BE2C (cell line): ENCODE results near the gene B3GALT2.

Experiments used
- DNase-seq: peaks from one replicate; pipeline ENCODE4 v3.0.0-alpha.2; 2020
- H3K27me3 ChIP-seq: fragments of 250-450 bp; sonication (Bioruptor Pico); 2 replicates; pipeline ENCODE4 v1.5.1; 2020; ENCODE audit warnings: mild to moderate bottlenecking
- H3K36me3 ChIP-seq: fragments of 250-450 bp; sonication (Bioruptor Pico); 2 replicates; pipeline ENCODE4 v1.5.1; 2020; ENCODE audit warnings: mild to moderate bottlenecking
- H3K4me1 ChIP-seq: fragments of 250-450 bp; sonication (Bioruptor Pico); 2 replicates; pipeline ENCODE4 v1.5.1; 2020
- H3K4me3 ChIP-seq: 2 replicates; pipeline ENCODE4 v1.5.1; 2011; ENCODE audit warnings: low read depth, low read length
- H3K9me3 ChIP-seq: fragments of 250-450 bp; sonication (Bioruptor Pico); 2 replicates; pipeline ENCODE4 v1.5.1; 2020
- TF ChIP-seq, protein P1 (sequence below): IDR thresholded peaks from 2 replicates; pipeline ENCODE4 v1.5.1; 2012; ENCODE audit warnings: mild to moderate bottlenecking, low read depth, low read length

B3GALT2 gene

DNA sequence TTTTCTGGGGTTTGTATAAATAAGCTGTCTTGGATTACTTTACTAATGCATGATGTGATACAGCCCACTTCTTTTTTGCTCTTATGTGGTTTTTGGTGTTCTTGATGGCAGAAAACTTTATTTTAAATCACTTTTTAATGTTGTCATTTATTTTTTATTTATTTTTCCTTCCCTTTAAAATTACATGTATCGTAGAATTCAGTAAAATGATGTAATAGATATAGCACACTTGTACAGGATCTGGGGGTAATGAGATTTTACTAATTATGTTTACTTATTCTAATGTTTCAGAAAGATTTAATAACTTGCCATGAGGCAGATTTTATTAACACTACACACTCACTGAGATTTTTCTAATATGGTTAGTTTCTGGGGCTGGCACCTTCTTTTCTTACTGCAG lies 701 bp upstream of the B3GALT2 start:
- Histone ChIP-seq H3K9me3 (no peaks in the 10 kb centered on the region), H3K4me1 (peaks cover 6% of the 10 kb centered on the region), H3K4me3 (peak overlapping the region; percentile 62), H3K27me3 (no peaks in the 10 kb centered on the region), H3K36me3 (peaks cover 3% of the 10 kb centered on the region; the same call in 1 of the 2 replicates)
- no peak for DNase-seq
- TF ChIP-seq, protein P1, sequence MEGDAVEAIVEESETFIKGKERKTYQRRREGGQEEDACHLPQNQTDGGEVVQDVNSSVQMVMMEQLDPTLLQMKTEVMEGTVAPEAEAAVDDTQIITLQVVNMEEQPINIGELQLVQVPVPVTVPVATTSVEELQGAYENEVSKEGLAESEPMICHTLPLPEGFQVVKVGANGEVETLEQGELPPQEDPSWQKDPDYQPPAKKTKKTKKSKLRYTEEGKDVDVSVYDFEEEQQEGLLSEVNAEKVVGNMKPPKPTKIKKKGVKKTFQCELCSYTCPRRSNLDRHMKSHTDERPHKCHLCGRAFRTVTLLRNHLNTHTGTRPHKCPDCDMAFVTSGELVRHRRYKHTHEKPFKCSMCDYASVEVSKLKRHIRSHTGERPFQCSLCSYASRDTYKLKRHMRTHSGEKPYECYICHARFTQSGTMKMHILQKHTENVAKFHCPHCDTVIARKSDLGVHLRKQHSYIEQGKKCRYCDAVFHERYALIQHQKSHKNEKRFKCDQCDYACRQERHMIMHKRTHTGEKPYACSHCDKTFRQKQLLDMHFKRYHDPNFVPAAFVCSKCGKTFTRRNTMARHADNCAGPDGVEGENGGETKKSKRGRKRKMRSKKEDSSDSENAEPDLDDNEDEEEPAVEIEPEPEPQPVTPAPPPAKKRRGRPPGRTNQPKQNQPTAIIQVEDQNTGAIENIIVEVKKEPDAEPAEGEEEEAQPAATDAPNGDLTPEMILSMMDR, result no peak

- Histone ChIP-seq H3K9me3 (no peaks in the 10 kb centered on the region), H3K4me1 (peaks cover 11% of the 10 kb centered on the region), H3K4me3 (peak overlapping the region; percentile 62), H3K36me3 (no peaks in the 10 kb centered on the region), H3K27me3 (no peaks in the 10 kb centered on the region)
- TF ChIP-seq, protein P1, result no peak
- no peak for DNase-seq
Measured at GRCh38 chr1:193185211-193185610, 1.2 kb downstream of the B3GALT2 start.

DNA sequence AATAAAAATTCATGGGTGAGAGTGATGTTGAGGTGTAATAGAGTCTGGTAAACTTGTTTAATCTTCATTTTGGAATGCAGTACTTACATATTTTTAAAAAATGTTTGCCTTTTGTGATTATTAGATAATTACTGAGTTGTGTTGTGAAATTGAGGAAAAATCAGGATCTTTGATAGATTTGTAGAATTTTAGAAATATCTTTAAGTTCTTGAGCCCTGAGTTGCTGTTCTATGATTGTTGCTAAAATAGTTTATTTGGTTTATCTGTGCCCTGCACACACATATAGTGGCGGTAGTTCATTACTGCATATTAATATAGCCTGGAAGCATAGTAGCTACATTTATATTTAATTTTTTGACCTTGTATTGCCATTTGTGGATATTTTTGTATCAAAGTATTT lies 1.6 kb downstream of the B3GALT2 start:
- DNase-seq, result no peak
- Histone ChIP-seq H3K27me3 (no peaks in the 10 kb centered on the region), H3K4me1 (peaks cover 12% of the 10 kb centered on the region), H3K9me3 (no peaks in the 10 kb centered on the region), H3K36me3 (no peaks in the 10 kb centered on the region), H3K4me3 (peak overlapping the region; percentile 62)
- TF ChIP-seq, protein P1, result no peak

DNA sequence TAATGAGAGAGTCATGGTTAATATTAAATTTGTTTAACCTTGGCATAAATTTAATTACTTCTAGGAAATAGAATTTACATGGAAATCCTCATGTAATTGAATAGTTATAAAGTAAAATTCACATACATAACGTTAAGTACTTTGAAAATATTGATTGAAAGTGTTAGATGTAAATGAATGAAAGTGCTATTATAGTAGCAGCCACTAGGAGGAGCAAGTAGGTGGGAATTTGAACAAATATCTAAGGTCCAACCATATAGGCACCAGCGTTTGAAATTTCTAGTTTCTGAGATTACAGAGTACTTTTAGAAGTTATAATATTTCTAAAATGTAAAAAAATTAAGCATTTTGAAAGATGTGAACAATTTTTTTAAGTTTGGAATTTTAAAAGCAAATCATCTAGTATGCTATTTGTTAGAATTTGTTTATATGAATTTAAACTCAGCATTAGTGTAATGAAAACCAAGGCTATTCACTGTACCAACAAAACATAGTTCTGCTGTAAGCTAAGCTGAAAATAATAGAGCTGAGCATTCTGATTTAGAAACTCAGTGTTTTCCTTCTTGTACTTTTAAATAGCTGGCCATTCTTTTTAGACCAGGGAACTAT lies 3.3 kb downstream of the B3GALT2 start:
- Histone ChIP-seq H3K4me3 (peak overlapping the region; percentile 25), H3K4me1 (peaks cover 12% of the 10 kb centered on the region)
- peak; percentile 13 for DNase-seq

GRCh38 chr1:193181985-193182384 lies 4.4 kb downstream of the B3GALT2 start:
- TF ChIP-seq, protein P1, result no peak
- Histone ChIP-seq H3K27me3 (no peaks in the 10 kb centered on the region), H3K4me3 (no peak overlapping the region), H3K4me1 (peaks cover 6% of the 10 kb centered on the region), H3K36me3 (no peaks in the 10 kb centered on the region), H3K9me3 (no peaks in the 10 kb centered on the region)
- peak; percentile 30 for DNase-seq

More for the DNA sequence above, 3.3 kb downstream of the B3GALT2 start:
- TF ChIP-seq, protein P1, result peak; percentile 79
- Histone ChIP-seq H3K27me3 (no peaks in the 10 kb centered on the region), H3K9me3 (no peaks in the 10 kb centered on the region), H3K36me3 (no peaks in the 10 kb centered on the region)

- H3K36me3 ChIP-seq, result no peaks in the 10 kb centered on the region
- H3K4me3 ChIP-seq, result no peak overlapping the region
- no peak for DNase-seq
- H3K9me3 ChIP-seq, result no peaks in the 10 kb centered on the region
- TF ChIP-seq, protein P1, result no peak
- peaks cover 6% of the 10 kb centered on the region for H3K4me1 ChIP-seq
- no peaks in the 10 kb centered on the region for H3K27me3 ChIP-seq
Measured at GRCh38 chr1:193181536-193181935, 4.9 kb downstream of the B3GALT2 start.
